ENCODE results near the gene MGAT4C.

- TF ChIP-seq CTCF (IDR thresholded peaks at IDR 0.05) = no peak
- TF ChIP-seq POLR2AphosphoS5 (IDR thresholded peaks at IDR 0.05; ENCODE audit: insufficient read depth in 1 of 2, low read depth in 1 of 2) = no peak
Observed at GRCh38 chr12:85993746-85994145, 262.4 kb downstream of the MGAT4C start.
